ENCODE results near the gene INTS11.

Gene INTS11

DNA sequence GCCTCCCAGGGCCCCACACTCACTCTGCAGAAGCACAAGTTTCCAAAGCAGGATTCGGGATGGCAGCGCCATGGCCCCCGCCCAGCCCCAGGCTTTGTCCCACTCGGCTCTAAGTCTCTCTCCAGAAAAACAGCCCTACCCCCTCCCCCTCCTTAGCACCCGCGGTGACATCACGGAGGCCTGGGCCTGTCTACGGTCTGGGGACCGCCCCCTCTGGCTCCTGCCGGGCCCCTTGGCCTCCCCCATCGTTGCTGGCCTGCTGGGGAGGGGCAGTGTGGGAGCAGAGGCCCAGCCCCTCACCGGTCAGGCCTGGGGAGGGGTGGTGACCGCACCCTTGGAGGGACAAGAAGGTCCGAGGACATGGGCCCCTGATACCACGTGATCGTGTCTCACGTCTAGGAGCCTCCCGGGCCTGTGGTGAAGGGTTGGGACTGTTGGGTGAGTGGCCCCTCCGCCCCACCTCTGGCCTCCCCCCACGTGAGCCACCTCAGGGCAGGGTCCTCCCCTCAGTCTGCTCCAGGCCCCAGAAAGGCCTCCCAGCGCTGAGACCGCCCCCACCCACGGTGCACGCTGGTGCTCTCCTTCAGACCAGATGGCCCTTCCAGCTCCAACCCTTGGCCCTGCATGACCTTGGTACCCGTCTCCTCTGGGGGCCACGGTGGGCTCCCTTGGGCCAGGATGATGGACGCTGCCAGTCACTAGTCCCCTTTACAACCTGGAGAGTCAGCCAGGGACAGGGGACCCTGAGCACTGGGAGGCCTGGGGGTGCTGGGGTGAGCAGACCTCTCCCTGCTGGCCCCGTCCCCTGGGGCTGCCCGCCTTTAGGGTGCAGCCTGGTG, 34.2 kb upstream of the INTS11 start, which contains the start of gene MXRA8:
Gene MXRA8, minus strand, starts transcription at position 123 of the 839 bp plus-strand sequence. Its CDS starts 51 bp downstream, at position 72.
- TF ChIP-seq POLR2AphosphoS5 (IDR thresholded peaks at IDR 0.05; ENCODE audit: low read depth, low read length) (no peak), POU2F2 (IDR thresholded peaks at IDR 0.05; ENCODE audit: low read depth, low read length) (no peak), PAX5 (IDR thresholded peaks at IDR 0.05; ENCODE audit: insufficient read depth, low read length, severe bottlenecking) (no peak), POLR2A (IDR thresholded peaks at IDR 0.05; ENCODE audit: low read depth, low read length) (no peak), TAF1 (IDR thresholded peaks at IDR 0.05; ENCODE audit: low read depth, low read length) (no peak), SPI1 (IDR thresholded peaks at IDR 0.05; ENCODE audit: low read depth, low read length) (no peak)
- FAIRE-seq: no peak
- DNase-seq (ENCODE audit: insufficient read length, low spot score): no peak

DNA sequence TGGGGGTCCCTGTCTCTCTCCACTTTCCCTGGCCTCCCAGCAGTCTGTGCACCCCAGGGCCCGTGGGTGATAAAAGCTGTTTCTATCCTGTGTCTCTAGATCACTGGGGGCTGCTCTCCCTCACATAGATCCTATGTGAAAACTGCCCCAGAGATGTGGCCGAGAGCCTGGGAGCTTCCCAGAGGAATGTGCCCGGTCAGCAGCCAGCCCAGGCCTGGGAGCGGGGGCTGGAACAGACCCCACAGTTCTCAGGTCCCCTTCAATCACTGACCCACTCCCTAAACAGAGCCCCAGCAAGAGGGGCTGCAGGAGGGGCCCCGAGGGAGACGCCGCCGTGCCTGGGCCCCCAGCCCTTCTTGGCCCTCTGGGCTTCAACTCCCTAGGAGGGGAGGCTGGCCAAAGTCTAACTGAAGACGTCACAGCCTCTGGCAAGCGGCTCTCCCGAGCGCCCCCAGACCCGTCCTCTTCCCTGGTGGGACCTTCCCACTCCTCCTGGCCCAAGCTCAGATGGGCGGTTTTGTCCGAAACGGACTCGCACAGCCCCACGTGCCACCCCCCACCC, 33.5 kb upstream of the INTS11 start:
- TF ChIP-seq POU2F2 (IDR thresholded peaks at IDR 0.05; ENCODE audit: low read depth, low read length) (no peak), POLR2AphosphoS5 (IDR thresholded peaks at IDR 0.05; ENCODE audit: low read depth, low read length) (no peak), POLR2A (IDR thresholded peaks at IDR 0.05; ENCODE audit: low read depth, low read length) (no peak), PAX5 (IDR thresholded peaks at IDR 0.05; ENCODE audit: insufficient read depth, low read length, severe bottlenecking) (no peak), TAF1 (IDR thresholded peaks at IDR 0.05; ENCODE audit: low read depth, low read length) (no peak), SPI1 (IDR thresholded peaks at IDR 0.05; ENCODE audit: low read depth, low read length) (no peak)
- FAIRE-seq: no peak
- no peak for DNase-seq (ENCODE audit: insufficient read length, low spot score)

DNA sequence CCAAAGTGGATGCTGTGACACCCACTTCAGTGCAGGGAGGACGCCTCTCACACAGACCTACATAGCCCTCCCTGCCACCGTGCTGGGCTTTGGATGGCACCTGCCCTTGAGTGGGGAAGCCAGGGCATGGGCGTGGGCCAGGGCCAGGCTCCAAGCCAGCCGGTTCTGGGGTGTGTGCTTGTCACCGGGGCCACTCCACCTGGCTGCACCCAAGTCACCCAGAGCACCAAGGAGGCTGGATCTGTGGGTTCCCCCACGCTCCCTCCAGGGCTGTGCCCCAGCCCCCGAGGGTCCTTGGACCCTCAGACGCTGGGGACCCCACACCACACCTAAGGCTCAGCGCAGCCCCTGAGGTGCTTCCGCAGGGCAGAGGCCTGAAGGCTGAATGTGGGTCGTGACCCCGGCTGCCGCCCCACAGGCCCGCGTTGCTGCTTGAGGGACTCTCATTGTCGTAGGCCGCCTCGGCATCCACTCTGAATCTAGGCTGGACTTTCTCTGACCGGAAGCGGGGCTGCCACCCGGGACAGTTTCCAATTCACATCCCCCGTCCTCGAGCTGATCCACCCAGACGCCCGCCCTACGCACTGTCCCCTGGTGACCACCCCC, 32.4 kb upstream of the INTS11 start:
- no peak for TF ChIP-seq PAX5 (IDR thresholded peaks at IDR 0.05; ENCODE audit: insufficient read depth, low read length, severe bottlenecking)
- no peak for TF ChIP-seq POLR2AphosphoS5 (IDR thresholded peaks at IDR 0.05; ENCODE audit: low read depth, low read length)
- no peak for TF ChIP-seq POU2F2 (IDR thresholded peaks at IDR 0.05; ENCODE audit: low read depth, low read length)
- no peak for TF ChIP-seq TAF1 (IDR thresholded peaks at IDR 0.05; ENCODE audit: low read depth, low read length)
- no peak for TF ChIP-seq POLR2A (IDR thresholded peaks at IDR 0.05; ENCODE audit: low read depth, low read length)
- no peak for FAIRE-seq
- DNase-seq (ENCODE audit: insufficient read length, low spot score): no peak

DNA sequence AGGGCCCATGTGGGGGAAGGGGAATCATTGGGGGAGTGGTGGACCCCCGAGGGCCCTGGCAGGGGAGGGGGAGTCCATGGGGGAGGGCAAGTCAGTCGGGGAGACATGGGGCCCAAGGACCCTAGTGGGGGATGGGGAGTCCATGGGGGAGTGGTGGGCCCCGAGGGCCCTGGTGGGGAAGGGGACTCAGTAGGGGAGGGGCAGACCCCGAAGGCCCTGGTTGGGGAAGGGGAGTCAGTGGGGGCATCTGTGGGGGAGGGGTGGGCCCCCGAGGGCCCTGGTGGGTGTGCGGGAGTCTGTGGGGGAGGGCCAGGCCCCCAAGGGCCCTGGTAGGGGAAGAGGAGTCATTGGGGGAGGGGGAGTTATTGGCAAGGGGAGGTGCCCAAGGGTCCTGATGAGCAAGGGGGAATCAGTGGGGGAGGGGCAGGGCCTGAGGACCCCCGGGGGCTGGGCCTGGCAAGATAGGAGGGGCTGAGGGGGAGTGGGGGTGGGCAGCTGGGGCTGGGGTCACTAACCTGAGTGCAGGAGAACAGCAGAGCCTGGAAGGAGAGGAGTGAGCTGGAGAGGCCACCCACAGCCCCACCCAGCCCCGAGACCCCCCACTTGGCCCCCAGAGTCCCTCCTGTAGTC, 31.8 kb upstream of the INTS11 start:
- TF ChIP-seq POLR2A (IDR thresholded peaks at IDR 0.05; ENCODE audit: low read depth, low read length): no peak
- TF ChIP-seq PAX5 (IDR thresholded peaks at IDR 0.05; ENCODE audit: insufficient read depth, low read length, severe bottlenecking): no peak
- TF ChIP-seq TAF1 (IDR thresholded peaks at IDR 0.05; ENCODE audit: low read depth, low read length): no peak
- TF ChIP-seq POLR2AphosphoS5 (IDR thresholded peaks at IDR 0.05; ENCODE audit: low read depth, low read length): no peak
- TF ChIP-seq SPI1 (IDR thresholded peaks at IDR 0.05; ENCODE audit: low read depth, low read length): no peak
- TF ChIP-seq POU2F2 (IDR thresholded peaks at IDR 0.05; ENCODE audit: low read depth, low read length): no peak
- DNase-seq (ENCODE audit: insufficient read length, low spot score) (no peak), FAIRE-seq (no peak)

DNA sequence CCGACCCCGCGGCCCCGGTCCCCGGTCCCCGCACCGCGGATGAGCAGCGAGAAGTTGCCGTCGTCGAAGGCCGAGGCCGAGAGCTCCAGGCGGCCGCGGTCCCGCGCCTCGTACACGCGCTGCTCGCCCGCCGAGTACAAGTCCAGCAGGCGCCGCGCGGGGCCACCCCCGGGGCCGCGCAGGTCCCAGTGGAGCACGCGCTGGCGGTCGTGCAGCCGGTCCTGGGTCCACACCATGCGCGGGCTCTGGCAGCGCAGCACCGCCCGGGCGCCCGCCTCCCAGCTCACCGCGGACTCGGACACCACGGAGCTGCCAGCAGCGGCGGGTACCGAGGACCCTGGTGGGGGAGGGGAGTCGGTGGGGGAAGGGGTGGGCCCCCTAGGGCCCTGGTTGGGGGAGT, 31.0 kb upstream of the INTS11 start:
- TF ChIP-seq POLR2A (IDR thresholded peaks at IDR 0.05; ENCODE audit: low read depth, low read length) (no peak), POLR2AphosphoS5 (IDR thresholded peaks at IDR 0.05; ENCODE audit: low read depth, low read length) (no peak), SPI1 (IDR thresholded peaks at IDR 0.05; ENCODE audit: low read depth, low read length) (no peak), POU2F2 (IDR thresholded peaks at IDR 0.05; ENCODE audit: low read depth, low read length) (no peak), PAX5 (IDR thresholded peaks at IDR 0.05; ENCODE audit: insufficient read depth, low read length, severe bottlenecking) (no peak), TAF1 (IDR thresholded peaks at IDR 0.05; ENCODE audit: low read depth, low read length) (no peak)
- no peak for DNase-seq (ENCODE audit: insufficient read length, low spot score)
- no peak for FAIRE-seq

DNA sequence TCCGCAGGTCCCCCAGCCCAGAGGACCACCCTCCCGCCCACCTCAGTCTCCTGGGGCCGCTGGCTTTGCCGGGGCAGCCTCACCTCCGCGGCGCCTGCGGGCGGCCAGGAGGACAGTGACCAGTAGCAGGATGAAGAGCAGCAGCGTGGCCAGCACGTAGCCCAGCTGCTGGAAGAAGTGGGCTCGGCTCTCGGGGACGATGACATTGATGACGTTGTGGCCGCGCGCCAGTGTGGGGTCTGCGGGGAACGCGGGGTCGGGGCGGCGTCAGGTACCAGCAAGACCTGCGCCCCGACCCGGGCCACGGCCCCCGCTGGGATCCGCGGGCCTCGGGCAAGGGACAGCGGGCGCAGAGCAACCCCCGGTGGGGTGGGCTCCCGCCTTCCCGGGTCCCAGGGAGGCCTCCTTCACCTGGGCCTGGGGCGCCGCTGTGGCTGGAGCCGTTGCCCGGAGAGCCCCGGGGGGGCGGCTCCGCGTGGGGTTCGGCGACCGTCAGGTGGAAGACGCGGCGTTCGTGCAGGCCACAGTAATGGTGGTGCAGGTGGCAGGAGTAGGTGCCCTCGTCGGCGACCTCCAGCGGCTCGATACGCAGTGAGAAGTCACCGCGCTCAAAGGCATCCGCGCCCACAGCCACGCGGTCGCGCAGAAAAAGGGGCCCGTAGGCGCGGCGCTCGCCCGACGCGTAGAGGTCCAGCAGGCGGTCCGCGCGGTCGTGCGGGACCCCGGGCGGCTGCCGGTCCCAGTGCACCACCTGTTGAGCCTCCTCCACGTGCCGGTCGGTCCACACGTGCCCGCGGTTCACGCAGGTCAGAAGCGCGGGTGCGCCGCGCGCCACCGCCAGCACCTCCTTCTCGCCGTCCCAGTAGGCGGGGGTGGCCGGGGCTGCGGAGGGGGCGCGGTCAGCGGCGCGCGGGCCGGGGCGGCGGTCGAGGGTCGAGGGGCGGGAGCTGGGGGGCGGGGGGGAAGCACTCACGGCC, 30.1 kb upstream of the INTS11 start:
- TF ChIP-seq POLR2AphosphoS5 (IDR thresholded peaks at IDR 0.05; ENCODE audit: low read depth, low read length) (no peak), SPI1 (IDR thresholded peaks at IDR 0.05; ENCODE audit: low read depth, low read length) (no peak), TAF1 (IDR thresholded peaks at IDR 0.05; ENCODE audit: low read depth, low read length) (no peak), PAX5 (IDR thresholded peaks at IDR 0.05; ENCODE audit: insufficient read depth, low read length, severe bottlenecking) (no peak), POU2F2 (IDR thresholded peaks at IDR 0.05; ENCODE audit: low read depth, low read length) (no peak), POLR2A (IDR thresholded peaks at IDR 0.05; ENCODE audit: low read depth, low read length) (no peak)
- no peak for DNase-seq (ENCODE audit: insufficient read length, low spot score)
- no peak for FAIRE-seq

DNA sequence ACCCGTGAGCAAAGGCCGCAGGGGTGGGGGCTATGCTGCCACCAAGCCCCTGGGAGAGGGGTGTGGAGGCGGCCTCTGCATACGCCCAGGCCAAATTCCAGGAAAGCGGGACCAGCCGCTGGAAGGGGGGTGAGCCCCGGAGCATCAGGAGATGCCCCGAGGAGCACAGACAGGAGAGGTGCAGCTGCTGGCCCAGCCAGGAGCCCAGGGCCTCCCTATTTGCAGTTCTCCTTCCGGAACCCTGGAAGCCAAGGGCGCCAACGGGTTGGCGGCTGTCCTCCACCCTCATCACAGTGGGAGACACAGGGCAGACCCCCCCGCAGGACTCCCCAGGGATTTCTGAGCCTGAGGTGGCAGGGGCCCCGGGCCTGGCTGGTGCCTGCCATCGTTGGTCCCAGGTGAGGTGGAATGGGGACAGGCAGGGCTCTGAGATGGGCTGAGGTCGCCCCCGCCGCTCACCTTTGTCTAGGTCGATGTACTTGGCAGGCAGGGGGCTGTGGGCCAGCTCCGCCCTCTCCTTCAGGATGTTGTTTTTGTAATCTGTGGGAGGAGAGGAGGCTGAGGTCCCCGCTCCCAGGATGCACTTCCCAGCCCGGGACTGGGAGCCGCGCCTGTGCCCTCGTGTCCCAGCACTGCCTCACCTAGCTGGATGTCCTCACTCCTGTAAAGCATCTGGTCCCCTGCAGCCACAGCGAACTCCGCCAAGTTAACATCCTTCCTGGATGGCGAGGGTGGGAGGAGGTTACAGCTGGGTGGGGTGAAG, 29.1 kb upstream of the INTS11 start:
- no peak for DNase-seq (ENCODE audit: insufficient read length, low spot score)
- TF ChIP-seq SPI1 (IDR thresholded peaks at IDR 0.05; ENCODE audit: low read depth, low read length) (no peak), POLR2A (IDR thresholded peaks at IDR 0.05; ENCODE audit: low read depth, low read length) (no peak), PAX5 (IDR thresholded peaks at IDR 0.05; ENCODE audit: insufficient read depth, low read length, severe bottlenecking) (no peak), POLR2AphosphoS5 (IDR thresholded peaks at IDR 0.05; ENCODE audit: low read depth, low read length) (no peak), POU2F2 (IDR thresholded peaks at IDR 0.05; ENCODE audit: low read depth, low read length) (no peak), TAF1 (IDR thresholded peaks at IDR 0.05; ENCODE audit: low read depth, low read length) (no peak)
- no peak for FAIRE-seq

Data from GM12891 (cell line).